HFFc6 (cell line): ENCODE data around the gene RFPL4A. TPM values are rescaled to one million over a fixed set of nuclear protein-coding genes. Genes with fewer than 3 reads are reported as not detected.
"Not testable (repeated sequence)": the region's sequence is repeated elsewhere in the genome, so short reads cannot be mapped to it uniquely, and the experiment has no call there.

Experiments
- DNase-seq: peaks from one replicate; pipeline ENCODE4 v3.0.0-alpha.2; 2018
- H3K27ac Mint-ChIP-seq: 2 replicates; pipeline ENCODE4 v1.8.0; 2020; ENCODE audit warnings: mild to moderate bottlenecking, mixed read lengths
- H3K27me3 Mint-ChIP-seq: 2 replicates; pipeline ENCODE4 v1.8.0; 2021; ENCODE audit warnings: mild to moderate bottlenecking, moderate library complexity, mixed read lengths; ENCODE audit not compliant: insufficient read depth
- H3K36me3 Mint-ChIP-seq: 2 replicates; pipeline ENCODE4 v1.8.0; 2021; ENCODE audit warnings: low read depth, mixed read lengths
- H3K4me1 Mint-ChIP-seq: 2 replicates; pipeline ENCODE4 v1.8.0; 2020; ENCODE audit warnings: low read depth, mixed read lengths
- H3K4me3 Mint-ChIP-seq: 2 replicates; pipeline ENCODE4 v1.8.0; 2020; ENCODE audit warnings: mild to moderate bottlenecking, moderate library complexity, mixed read lengths
- H3K9me3 Mint-ChIP-seq: 2 replicates; pipeline ENCODE4 v1.8.0; 2020; ENCODE audit warnings: mild to moderate bottlenecking, mixed read lengths
- long read RNA-seq: library from polyadenylated mRNA; unstranded; transcript quantifications from one replicate; pipeline ENCODE4 v2.0.0, GENCODE V29; 2019
- total RNA-seq, 6 experiments: library from RNA; stranded (reverse); fragmentation: NEBNext Ultra II Directional; extraction: Animal tissue kit (Norgen Biotek cat#: 25700); gene quantifications; 2 replicates in 1 of 6; 3 replicates in 5 of 6; pipeline ENCODE4 v1.2.3, GENCODE V29; 2021
- TF ChIP-seq, protein P1 (sequence below): fragments of 200-600 bp; sonication (generic); IDR thresholded peaks from 2 replicates; pipeline ENCODE4 v1.5.0; 2021; ENCODE audit warnings: antibody characterized with exemption, mild to moderate bottlenecking

Gene RFPL4A
- total RNA-seq = not detected
- long read RNA-seq = 0 reads

DNA sequence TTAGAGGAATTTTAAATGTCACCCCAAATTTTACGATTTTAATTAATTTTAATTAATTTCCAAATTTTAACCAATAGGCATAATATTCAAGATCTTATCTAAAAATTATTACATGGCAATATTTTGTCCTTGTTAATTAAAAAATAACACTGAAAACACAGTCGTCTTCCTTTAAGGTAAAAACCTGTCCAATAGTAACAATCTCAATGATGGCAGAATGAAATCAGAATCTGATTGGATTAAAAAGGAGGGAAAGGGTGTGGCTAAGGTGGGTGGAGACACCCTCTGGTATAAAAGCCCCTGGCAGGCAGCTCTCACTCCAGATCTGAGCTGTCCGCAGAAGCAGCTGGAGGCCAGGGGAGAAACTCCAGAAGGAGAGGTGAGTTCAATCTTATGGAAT is at the start of gene RFPL4A:
RFPL4A (plus strand) TSS at position 301 of the 400 bp plus-strand sequence. CDS start 2,704 bp downstream, outside the sequence.
- not testable (repeated sequence) for H3K36me3 Mint-ChIP-seq, H3K4me1 Mint-ChIP-seq, DNase-seq, H3K27me3 Mint-ChIP-seq, H3K9me3 Mint-ChIP-seq, H3K27ac Mint-ChIP-seq
- H3K4me3 Mint-ChIP-seq = peak within 1 kb of the TSS; percentile 16; the same call in 1 of the 2 replicates

DNA sequence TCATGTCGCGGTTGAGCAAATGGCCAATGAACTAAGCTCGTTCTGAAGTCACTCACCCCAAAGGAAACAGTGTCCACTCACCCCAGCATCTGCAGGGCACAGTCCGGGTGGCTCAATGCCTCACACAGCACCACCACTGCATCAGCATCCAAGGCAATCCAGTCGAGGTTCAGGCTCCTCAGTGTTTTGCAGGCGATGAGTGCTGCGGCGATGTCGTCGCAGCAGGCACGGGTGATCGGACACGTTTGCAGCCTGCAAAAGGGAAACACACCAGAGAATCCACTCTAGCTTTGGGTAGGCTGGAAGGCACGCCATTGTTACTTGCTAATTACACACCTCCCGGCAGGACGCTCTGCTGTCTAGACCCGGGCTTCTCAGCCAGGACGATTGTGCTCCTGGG is 47.2 kb upstream of the RFPL4A start:
- H3K4me3 Mint-ChIP-seq = no peak overlapping the region
- TF ChIP-seq, protein P1, sequence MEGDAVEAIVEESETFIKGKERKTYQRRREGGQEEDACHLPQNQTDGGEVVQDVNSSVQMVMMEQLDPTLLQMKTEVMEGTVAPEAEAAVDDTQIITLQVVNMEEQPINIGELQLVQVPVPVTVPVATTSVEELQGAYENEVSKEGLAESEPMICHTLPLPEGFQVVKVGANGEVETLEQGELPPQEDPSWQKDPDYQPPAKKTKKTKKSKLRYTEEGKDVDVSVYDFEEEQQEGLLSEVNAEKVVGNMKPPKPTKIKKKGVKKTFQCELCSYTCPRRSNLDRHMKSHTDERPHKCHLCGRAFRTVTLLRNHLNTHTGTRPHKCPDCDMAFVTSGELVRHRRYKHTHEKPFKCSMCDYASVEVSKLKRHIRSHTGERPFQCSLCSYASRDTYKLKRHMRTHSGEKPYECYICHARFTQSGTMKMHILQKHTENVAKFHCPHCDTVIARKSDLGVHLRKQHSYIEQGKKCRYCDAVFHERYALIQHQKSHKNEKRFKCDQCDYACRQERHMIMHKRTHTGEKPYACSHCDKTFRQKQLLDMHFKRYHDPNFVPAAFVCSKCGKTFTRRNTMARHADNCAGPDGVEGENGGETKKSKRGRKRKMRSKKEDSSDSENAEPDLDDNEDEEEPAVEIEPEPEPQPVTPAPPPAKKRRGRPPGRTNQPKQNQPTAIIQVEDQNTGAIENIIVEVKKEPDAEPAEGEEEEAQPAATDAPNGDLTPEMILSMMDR = no peak
- peaks cover 2% of the 10 kb centered on the region; the same call in 1 of the 2 replicates for H3K27me3 Mint-ChIP-seq
- DNase-seq = no peak
- H3K4me1 Mint-ChIP-seq = no peaks in the 10 kb centered on the region
- no peak overlapping the region for H3K27ac Mint-ChIP-seq
- H3K9me3 Mint-ChIP-seq = peaks cover 18% of the 10 kb centered on the region
- H3K36me3 Mint-ChIP-seq = peaks cover 4% of the 10 kb centered on the region; the same call in 1 of the 2 replicates

DNA sequence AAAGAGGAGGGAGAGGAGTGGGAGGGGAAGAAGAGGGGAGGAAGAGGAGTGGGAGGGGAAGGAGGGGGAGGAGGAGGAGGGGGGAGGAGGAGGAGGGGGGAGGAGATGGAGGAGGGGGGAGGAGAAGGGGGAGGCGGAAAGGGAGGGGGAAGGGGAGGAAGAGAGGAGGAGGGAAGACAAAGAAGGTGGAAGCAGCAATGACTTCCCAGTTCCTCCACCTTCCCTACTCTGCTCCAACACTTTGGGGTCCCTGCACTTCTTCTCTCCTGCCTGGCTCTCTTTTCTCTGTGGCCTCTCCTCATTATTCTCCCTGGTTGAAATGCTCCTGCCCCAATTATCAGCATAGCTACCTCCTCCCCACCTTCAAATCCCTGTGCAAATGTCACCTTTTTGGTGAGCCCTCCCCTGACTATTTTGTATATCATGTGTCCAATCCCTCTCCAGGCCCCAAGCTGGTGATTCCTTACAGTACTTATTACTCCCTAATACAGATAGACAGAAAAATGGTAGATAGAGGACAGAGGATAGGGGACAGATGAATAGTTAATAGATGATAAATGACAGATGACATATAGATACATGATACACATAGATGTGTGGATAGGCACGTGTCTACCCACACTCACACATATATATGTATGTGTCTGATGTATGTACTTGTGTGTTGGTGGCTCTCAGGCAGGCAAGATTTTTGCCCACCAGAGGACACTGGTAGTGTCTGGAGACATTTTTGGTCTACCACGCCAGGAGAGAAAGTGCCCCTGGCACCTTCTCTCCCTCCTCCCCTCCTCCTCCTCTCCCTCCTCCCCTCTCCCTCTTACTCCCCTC is 45.9 kb upstream of the RFPL4A start:
- peaks cover 18% of the 10 kb centered on the region for H3K9me3 Mint-ChIP-seq
- peaks cover 11% of the 10 kb centered on the region for H3K27me3 Mint-ChIP-seq
- H3K27ac Mint-ChIP-seq = no peak overlapping the region
- TF ChIP-seq, protein P1 = no peak
- DNase-seq = no peak
- H3K4me3 Mint-ChIP-seq = no peak overlapping the region
- peaks cover 4% of the 10 kb centered on the region; the same call in 1 of the 2 replicates for H3K36me3 Mint-ChIP-seq
- H3K4me1 Mint-ChIP-seq = no peaks in the 10 kb centered on the region

DNA sequence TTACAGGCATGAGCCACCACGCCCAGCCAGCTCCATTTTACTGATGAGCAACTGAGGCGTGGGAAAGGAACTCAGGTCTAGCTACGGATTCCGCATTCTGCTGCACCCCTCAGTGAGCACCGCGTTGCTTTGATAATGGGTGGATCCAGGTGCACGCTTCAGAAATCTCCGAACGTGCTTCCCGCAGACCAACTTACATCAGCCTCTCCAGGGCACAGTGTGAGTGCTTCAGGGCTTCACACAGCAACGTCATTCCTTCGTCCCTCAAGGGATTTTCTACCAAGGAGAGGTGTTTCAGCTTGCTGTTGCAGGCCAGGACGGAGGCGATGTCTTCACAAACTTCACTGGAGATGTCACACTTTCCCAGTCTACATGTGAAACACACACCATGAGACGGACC is 42.4 kb upstream of the RFPL4A start:
- Mint-ChIP-seq H3K36me3 (peaks cover 4% of the 10 kb centered on the region; the same call in 1 of the 2 replicates), H3K27me3 (peaks cover 18% of the 10 kb centered on the region), H3K4me1 (no peaks in the 10 kb centered on the region), H3K9me3 (peaks cover 28% of the 10 kb centered on the region), H3K27ac (no peak overlapping the region), H3K4me3 (no peak overlapping the region)
- DNase-seq = no peak
- TF ChIP-seq, protein P1 = no peak

DNA sequence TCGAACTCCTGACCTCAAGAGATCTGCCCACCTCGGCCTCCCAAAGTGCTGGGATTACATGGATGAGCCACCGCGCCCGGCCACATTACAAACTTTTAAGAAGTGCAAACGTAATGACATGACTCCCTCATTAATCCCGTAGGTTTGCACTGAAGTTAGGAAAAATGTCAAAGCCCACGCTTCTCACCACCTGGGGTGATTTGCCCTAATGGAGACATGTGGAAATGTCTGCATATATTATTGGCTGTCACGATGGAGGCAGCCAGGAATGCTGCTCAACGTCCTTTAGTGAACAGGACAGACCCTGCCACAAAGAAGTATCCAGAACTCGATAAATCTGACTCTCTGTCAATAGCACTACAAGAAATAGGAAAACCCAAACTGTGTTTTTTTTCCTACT is 41.6 kb upstream of the RFPL4A start:
- H3K27me3 Mint-ChIP-seq = peaks cover 18% of the 10 kb centered on the region
- TF ChIP-seq, protein P1 = no peak
- H3K9me3 Mint-ChIP-seq = peaks cover 28% of the 10 kb centered on the region
- H3K4me3 Mint-ChIP-seq = no peak overlapping the region
- DNase-seq = no peak
- no peaks in the 10 kb centered on the region for H3K4me1 Mint-ChIP-seq
- H3K27ac Mint-ChIP-seq = no peak overlapping the region
- H3K36me3 Mint-ChIP-seq = peaks cover 4% of the 10 kb centered on the region; the same call in 1 of the 2 replicates

DNA sequence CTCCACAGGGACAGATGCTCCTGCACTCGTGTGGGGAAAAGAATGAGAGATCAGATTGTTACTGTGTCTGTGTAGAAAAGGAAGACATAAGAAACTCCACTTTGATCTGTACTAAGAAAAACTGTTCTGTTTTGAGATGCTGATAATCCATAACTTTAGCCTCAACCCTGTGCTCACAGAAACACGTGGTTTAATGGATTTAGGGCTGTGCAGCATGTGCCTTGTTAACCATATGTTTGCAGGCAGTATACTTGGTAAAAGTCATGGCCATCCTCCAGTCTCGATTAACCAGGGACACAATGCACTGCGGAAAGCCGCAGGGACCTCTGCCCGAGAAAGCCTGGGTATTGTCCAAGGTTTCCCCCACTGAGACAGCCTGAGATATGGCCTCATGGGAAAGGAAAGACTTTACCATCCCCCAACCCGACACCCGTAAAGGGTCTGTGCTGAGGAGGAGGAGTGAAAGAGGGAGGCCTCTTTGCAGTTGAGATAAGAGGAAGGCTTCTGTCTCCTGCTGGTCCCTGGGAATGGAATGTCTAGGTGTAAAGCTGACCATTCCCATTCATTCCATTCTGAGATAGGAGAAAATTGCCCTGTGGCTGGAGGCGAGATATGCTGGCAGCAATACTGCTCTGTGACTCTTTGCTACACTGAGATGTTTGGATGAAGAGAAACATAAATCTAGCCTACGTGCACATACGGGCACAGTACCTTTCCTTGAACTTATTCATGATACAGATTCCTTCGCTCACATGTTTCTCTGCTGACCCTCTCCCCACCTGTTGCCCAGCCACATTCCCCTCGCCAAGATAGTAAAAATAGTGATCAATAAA is 40.8 kb upstream of the RFPL4A start:
- H3K36me3 Mint-ChIP-seq, H3K27ac Mint-ChIP-seq, H3K4me3 Mint-ChIP-seq, DNase-seq, H3K4me1 Mint-ChIP-seq: not testable (repeated sequence)
- Mint-ChIP-seq H3K27me3 (peaks cover 18% of the 10 kb centered on the region), H3K9me3 (peaks cover 20% of the 10 kb centered on the region)
